GM18502 (cell line): ENCODE measurements around the gene BLMH.
A peak's percentile ranks its signal among the peaks of the same experiment; 100 is the strongest.

Experiments
- ATAC-seq: cut with Tn5 transposase; IDR thresholded peaks from one replicate; pipeline ENCODE4 v1.9.1; 2021; ENCODE audit warnings: mild to moderate bottlenecking; ENCODE audit not compliant: unreplicated experiment, poor library complexity

BLMH gene

DNA sequence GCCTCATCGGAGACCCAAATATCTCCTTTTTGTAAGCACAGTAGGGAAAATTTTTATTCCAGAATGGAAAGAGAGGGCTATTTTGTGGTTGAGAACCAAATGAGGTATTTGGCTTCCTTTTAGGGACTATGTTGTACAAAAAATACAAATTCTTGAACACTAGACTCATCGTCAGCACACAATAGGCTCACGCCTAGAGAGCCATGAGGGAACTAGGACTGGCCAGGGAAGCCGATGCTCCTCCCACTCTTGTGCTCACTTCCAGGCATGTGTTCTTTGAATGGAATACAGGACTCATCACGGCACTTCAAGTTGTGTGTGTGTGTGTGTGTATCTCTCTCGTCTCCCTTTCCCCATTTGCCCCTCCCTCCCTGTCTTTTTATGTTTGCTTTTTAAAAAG, 17.8 kb upstream of the BLMH start:
- no peak for ATAC-seq

DNA sequence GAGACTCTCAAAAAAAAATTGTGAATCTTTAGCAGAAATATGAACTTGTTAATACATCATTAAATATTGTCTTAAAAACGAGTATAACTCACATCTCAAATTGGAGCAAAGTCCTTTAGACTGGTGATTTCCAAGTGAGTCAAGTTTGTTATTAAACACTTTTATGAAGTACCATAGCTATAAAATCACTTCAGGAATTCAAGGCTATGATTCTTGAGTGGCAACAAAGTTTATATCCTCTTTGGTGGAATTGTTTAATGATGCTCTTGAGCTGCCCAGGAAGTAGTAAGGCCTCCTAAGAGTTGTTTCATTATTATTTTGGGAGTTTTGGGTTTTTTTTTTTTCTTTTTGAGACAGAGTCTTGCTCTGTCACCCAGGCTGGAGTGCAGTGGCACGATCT, 16.7 kb upstream of the BLMH start:
- ATAC-seq, result no peak

DNA sequence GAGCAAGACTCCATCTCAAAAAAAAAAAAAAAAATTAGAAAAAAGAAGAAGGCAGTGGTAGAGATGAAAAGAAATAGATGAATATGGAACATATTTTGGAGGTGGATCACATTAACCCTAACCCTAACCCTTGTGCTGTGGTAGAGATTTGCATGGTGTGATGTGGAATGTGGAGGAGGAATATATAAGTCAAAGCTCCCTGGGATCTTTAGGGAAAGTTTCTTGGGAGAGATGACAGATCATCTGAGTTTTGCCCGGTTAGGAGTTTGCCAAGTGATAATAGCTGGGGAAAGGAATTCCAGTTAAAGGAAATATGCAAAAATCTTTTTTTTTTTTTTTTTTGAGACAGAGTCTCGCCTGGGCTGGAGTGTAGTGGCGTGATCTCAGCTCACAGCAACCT, 13.0 kb upstream of the BLMH start:
- no peak for ATAC-seq

DNA sequence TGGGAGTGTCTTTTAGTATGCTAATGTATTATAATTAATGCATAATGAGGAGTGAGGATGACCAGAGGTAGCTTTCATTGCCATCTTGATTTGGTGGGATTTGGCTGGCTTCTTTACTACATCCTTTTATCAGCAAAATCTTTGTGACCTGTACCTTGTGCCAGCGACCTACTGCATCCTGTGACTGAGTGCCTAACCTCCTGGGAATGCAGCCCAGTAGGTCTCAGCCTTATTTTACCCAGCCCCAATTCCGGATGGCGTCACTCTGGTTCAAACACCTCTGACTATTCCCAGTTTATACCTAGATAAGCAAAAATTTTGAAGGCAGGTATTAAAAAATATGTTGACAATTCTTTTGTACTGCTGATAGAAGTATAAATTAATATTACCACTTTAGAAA, 10.5 kb upstream of the BLMH start:
- ATAC-seq, result no peak

DNA sequence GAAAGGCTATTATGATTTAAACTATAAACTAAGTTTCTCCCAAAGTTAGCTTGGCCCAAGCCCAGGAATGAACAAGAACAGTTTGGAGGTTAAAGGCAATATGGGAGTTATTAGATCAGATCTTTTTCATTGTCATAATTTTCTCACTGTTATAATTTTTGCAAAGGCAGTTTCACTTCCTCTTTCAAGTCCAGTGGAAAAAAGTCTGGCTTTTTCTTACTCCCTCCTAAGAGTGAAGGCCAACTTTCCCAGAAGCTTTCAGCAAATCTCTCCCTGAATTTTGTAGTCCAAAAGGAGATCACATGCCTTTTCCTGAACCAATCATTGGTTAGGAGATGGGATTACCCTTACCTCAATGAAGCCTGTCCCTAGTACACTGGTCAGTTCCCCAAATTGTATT, 9.1 kb upstream of the BLMH start:
- no peak for ATAC-seq

DNA sequence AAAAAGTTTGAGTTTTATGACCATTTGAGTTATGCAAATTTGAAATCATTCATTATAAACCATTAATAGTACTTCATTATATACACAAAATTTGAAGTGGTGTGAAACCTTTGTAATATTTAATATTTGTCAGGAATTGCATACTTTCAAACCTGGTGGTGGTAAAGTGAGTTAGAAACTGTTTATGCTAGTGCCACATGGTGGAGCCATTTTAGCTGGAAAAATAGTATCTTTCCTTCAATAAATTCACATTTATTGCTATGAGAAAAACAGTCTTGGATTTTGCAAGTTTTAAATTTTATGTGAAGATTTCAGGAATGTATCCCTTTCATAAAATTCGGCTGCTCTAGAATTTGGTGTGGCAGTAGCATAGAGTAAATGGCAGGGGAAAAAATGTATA, 7.3 kb upstream of the BLMH start:
- no peak for ATAC-seq

DNA sequence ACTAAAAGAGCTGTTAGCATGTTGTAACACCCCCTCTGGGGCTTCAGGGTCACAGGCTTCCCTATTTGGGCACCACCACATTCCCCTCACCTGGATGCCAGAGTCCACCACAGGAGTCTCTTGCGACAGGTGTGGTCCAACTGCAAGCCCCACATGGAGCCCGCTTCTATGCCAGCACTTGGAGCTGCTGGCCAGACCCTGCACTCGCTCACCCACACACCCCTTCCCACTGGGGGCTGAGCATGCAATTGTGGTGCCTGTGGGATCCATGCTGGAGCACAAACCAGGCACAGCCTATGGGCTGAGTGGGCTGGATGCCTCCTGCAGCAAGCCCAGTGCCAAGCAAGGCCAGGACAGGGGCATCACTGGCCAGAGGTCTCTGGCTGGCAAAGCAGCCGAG, 6.0 kb upstream of the BLMH start:
- no peak for ATAC-seq

DNA sequence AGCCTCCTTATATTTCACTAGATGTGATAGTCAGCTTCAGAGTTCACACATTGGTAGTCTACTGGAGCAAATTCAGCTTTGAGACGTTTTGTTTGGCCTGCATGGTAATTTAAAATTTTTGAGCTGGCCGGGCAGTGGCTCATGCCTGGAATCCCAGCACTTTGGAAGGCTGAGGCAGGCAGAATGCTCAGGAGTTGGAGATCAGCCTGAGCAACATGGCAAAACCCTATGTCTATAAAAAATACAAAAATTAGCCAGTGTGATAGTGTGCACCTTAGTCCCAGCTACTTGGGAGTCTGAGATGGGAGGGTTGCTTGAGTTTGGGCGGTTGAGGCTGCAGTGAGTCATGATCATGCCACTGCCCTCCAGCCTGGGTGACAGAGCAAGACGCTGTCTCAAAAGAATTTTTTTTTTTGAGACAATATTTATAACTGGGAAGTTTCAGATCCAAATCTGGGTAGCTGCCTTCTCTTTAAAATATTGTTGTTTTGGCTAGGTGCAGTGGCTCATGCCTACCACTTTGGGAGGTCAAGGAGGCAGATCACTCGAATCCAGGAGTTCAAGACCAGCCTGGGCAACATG, 4.8 kb upstream of the BLMH start:
- no peak for ATAC-seq

DNA sequence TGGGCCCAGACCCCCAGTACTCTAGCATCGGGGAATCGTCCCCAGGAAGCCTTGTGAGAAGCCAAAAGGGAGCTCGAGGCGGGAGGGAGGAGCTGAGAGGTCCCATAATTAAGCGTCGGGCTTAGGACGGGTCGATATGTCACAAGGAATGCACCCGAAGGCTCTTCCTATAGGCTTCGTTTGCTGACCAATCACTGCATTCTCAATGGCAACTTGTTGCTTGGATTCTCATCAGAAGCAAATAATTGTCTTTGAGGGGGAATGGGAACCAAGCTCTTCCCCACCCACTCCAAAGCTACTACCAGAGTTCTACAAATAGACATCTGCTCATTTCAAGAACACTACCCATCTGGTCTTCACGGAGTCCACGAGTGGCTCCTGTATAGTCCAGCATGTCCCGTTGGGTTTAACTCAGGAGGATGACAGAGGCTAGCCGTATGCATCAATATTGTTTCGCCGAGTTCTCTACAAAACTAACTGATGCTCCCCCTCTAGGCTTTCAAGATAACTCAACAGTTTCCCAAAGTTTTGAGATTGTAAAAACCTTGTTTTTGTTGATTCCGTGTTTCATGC, 628 bp upstream of the BLMH start:
- no peak for ATAC-seq

DNA sequence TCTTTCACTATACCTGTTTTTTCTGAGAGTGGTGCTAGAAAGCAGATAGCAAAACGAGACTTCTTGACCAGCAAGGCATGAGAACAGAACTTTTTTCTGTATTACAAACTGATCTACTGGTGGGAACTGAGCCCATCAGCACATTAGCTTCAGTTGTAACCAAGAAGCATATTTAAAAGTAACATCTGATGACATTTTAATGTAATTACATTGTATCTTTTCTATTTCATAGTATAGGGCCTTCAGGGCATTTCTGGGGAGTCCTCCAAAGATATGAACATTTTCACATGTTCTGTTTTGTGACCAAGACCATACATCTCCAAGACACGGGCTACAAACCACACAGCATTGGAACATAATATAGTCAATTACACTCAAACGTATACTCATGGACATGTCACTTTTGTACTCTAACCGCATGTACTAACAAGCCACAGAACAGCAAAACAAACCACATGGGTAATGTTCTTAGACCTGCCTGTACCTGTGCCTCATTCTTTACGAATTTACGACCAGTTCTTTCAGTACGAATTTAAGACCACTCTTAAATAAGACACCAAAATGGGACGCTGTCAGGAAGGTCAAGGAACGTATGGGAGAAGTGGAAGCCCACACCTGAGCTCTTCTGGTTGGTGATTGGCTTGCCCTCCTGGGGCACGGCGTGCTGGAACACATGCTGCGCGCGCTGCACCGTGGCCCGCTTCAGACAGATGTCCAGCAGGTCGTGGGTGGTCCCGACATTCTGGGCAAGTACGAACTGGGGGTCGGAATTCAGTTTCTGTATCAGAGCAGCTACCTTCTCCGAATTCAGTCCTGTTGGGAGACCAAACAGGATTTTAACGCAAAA, 825 bp downstream of the BLMH start:
- ATAC-seq, result peak; percentile 42

DNA sequence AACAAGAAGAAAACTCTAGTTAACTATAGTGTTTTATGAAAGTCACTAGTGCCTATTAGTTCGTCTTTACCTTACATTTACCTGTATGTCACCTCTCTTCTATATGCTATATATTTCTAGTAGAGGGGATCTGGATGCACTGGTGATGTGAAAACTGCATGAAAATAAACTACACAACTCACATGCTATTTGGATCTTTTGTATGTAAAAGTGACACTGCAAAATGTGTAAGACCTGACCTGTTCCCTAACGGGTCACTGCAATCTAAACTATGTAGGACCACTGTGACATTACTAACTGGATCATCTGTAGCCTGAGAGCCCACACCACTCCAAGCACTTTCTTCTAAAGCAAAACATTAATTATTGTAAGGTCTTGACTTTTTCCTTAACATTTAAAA, 1.7 kb downstream of the BLMH start:
- no peak for ATAC-seq

DNA sequence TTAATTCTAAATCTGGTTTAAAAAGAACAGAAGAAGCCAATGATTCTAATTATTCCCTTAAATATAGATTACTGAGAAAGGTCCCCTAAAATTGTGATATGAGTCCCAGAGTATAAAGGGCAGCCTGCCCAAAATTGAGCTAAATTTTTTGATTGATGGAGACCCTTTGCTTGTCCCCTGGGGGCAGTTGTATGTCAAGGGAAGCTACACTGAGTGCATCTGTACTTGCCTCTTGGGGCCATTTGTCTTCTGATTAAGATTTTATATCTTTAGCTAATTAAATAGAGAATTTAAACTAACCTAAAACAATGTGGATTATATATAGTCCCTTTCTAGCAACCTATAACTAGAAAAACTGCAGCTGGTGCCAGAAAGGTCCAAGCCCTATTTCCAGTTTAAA, 12.6 kb downstream of the BLMH start:
- no peak for ATAC-seq

DNA sequence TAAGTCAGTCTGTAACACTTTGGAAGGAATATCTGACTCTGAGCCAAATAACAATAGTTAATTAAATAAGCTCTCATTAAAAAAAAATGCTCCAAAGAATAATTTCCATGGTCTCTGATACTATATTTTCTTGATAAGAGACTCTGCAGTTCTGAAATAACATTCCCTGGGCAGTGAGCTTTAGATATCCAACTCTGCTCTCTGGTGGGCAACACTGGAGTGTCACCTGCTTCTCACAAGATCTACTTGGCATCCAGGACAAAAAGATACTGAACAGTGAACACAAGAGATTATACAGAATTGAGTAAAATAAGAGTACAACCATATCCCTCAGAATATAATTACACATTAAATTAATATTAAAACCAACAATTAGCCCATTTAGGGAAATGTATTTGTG, 13.7 kb downstream of the BLMH start:
- ATAC-seq, result no peak

DNA sequence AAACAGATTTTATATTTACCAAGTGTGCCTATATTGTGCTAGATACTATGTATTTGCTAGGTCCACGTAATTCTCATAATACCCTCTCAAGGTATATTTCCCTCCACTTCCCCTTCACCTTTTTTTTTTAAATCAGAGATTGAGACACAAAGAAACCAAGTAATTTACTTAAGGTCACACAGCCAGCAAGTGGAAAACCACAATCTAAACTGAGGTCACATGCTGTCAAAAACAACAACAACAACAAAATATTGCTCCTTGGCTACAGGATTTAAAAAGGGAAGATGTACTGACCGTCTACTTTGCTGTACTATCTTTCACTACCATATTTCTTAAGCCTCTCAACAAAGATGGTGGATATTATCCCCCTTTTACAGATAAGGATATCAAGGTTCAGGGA, 15.8 kb downstream of the BLMH start:
- ATAC-seq, result no peak

DNA sequence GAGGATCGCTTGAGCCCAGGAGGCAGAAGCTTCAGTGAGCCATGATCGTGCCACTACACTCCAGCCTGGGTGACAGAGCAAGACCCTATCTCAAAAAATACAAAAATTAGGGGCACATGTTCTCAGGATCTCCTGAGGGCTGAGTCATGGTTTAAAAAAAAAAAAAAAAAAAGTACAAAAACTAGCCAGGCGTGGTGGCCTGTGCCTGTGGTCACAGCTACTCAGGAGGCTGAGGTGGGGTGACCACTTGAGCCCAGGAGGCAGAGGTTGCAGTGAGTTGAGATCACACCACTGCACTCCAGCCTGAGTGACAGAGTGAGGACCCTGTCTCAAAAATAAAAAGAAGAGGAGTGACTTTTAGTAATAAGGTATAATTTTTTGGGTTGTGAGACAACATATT, 16.9 kb downstream of the BLMH start:
- ATAC-seq, result no peak

DNA sequence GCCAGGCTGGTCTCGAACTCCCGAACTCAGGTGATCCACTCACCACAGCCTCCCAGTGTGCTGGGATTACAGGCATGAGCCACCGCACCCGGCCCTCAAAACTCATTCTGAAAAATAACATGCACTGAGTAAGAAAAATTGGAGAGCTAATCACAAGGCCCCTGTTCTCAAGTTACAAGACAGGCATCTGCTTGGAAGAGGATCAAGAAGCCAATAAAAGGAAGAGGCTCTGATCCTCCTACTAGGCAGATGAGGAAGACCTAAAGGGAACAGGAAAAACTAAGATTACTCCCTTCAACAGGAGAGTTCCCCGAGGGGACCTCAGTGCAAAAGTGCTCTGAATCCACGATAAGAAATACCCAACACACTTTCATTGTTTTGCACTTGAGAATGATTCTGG, 18.4 kb downstream of the BLMH start:
- no peak for ATAC-seq

DNA sequence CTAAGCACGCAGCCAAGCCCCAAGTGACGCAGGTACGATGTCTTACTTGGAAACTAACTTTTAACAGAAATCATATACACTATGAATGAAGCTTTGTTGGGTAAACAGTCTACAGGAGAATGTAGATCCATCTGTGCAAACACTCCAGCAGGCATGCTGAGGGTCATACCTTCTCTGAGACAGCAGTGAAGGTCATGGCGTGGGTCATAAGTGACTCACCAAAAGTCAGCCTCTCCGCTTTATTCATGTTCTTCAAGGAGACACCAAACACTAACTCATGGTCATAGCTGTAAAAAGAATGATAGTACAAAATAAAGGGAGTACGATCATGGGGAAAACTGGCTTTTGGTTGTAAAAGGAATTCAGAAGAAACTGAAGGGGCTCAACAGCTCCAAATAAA, 20.6 kb downstream of the BLMH start:
- no peak for ATAC-seq

DNA sequence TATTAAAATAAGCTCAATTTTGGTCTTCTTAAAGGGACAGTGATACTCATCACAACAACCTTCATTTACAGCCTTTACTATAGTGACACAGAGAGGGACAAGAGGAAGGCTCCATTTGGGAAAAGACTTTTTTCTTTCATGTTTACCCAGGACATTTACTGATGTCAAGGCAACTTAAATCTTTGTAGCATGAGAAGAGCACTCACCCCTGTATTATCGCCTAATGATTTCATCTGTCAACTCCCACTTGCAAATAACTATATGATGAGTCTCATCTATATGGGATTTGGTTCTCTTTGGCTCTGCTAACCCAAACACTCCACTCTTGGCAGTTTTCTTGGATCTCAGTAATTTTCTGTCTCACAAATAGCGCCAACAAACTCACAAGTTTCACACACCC, 24.1 kb downstream of the BLMH start:
- ATAC-seq, result no peak

DNA sequence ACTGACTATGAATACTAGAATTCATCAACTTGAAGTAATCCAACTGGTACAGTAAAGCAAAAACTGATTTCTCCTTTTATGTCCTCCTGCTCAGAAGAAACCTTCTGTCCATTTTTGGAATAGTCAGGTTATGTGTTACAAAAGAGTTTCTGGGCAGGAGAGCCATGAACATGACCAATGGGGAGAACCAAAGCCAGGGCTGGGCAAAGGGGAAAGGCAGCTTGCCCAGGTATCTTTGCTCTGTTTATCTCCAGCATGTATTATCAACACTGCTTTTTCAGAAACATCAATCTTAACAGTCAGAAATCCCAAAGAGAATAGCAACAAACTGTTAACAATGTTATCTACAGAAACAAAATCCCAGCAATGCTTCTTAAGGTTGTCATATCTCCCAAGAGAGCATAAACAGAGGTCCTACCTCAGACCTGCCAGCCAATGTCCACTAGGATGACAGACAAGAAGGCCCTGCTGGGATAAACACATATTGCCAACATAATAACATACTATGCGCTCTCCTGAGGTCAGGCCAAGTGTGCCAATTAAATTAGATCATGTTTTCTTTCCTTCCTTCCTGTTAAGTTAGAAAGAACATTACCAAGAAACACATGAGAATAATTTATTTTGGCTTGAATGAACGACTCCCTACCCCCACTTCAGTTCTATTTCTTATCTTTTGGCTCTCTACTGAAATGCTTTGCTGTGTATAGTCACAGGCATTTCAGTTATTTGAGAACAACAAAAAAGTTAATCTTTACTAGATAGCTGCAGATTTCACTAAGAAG, 28.0 kb downstream of the BLMH start:
- no peak for ATAC-seq

DNA sequence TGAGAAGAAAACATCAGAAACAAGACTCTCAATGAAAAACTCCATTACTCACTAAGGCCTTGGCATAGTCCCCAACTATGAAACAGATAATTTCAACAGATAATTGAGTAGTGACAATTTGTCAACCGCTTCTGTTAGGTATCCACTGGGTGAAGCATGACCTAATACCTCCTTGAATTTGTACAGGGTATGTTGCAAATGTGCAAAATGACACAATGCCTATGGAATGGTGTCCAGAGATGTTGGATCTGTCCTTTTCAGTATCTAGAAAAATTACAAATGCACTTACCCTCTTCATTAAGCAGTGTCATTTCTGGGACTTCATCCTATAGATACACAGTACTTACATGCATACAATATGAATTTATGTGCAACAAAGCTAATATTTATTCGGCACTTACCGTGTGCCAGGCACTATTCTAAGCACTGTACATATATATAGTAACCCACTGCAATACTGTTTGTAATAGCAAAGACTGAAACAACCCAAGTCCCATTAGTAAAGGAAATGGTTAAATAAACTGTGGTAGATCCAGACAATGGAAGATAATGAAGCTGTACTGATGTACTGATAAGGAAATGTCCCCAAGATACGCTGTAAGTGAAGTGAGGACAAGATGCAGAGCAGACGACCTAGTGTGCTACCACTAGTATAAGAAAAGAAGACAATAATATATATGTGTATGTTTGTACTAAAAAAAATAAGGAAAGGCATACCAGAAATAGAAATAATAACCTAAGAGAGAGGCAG, 34.8 kb downstream of the BLMH start:
- ATAC-seq, result no peak
